ENCODE results near the gene RPLP1. TPM values are rescaled to one million over a fixed set of nuclear protein-coding genes. Genes with fewer than 3 reads are reported as not detected.

Gene RPLP1
- total and polyA plus RNA-seq, 9 of the 15 experiments (the other 6 are each of a cell fraction or from before 2014, with no cell fraction given) = 76.3 to 3,053 (median 847) TPM

DNA sequence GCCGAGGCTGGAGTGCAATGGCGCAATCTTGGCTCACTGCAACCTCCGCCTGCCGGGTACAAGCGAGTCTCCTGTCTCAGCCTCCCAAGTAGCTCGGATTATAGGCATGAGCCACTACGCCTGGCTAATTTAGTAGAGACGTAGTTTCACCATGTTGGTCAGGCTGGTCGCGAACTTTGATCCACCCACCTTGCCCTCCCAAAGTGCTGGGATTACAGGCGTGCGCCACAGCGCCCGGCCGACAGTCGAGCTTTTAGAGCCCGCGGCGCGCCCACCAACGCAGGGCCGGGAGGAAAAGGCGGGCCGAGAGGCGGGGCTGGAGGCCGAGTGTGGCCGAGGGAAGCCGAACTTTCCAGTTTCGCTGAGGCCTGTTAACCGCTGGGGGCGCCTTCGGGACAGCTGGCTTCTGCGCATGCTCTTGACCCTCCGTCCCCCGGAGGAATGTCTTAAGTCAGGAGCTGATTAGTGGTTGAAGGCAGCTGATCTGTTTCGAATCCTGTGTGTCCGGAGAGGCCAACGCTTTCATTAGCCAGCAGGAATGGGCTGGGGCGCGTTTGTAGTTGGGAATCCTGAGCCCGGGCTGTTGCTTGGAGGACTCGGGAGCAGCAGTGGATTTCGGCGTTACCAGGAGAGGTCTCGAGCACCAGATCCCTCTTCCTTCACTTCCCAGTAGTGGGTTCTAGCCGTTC, 10.0 kb downstream of the RPLP1 start (continued):
- TF ChIP-seq, protein P1, sequence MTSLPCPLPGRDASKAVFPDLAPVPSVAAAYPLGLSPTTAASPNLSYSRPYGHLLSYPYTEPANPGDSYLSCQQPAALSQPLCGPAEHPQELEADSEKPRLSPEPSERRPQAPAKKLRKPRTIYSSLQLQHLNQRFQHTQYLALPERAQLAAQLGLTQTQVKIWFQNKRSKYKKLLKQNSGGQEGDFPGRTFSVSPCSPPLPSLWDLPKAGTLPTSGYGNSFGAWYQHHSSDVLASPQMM (CRISPR knock-in tag; IDR thresholded peaks at IDR 0.05) = no peak
- no peak for TF ChIP-seq TAF15 (IDR thresholded peaks at IDR 0.05; ENCODE audit: low read depth, low read length)
- TF ChIP-seq ELF1 (tag; IDR thresholded peaks at IDR 0.05) = no peak
- TF ChIP-seq, protein P2, sequence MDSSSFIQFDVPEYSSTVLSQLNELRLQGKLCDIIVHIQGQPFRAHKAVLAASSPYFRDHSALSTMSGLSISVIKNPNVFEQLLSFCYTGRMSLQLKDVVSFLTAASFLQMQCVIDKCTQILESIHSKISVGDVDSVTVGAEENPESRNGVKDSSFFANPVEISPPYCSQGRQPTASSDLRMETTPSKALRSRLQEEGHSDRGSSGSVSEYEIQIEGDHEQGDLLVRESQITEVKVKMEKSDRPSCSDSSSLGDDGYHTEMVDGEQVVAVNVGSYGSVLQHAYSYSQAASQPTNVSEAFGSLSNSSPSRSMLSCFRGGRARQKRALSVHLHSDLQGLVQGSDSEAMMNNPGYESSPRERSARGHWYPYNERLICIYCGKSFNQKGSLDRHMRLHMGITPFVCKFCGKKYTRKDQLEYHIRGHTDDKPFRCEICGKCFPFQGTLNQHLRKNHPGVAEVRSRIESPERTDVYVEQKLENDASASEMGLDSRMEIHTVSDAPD (CRISPR knock-in tag; IDR thresholded peaks at IDR 0.05) = no peak
- peak; percentile 15; the same call in 1 of the 2 replicates for TF ChIP-seq TCF3 (CRISPR knock-in tag; IDR thresholded peaks at IDR 0.05)
- TF ChIP-seq ZZZ3 (IDR thresholded peaks at IDR 0.05) = no peak
- no peak for TF ChIP-seq KLF6 (CRISPR knock-in tag; IDR thresholded peaks at IDR 0.05; ENCODE audit: borderline replicate concordance)
- no peak for TF ChIP-seq FOXJ3 (CRISPR knock-in tag; IDR thresholded peaks at IDR 0.05)
- TF ChIP-seq ZNF282 (CRISPR knock-in tag; IDR thresholded peaks at IDR 0.05) = no peak
- TF ChIP-seq, protein P3, sequence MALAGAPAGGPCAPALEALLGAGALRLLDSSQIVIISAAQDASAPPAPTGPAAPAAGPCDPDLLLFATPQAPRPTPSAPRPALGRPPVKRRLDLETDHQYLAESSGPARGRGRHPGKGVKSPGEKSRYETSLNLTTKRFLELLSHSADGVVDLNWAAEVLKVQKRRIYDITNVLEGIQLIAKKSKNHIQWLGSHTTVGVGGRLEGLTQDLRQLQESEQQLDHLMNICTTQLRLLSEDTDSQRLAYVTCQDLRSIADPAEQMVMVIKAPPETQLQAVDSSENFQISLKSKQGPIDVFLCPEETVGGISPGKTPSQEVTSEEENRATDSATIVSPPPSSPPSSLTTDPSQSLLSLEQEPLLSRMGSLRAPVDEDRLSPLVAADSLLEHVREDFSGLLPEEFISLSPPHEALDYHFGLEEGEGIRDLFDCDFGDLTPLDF (CRISPR knock-in tag; IDR thresholded peaks at IDR 0.05) = no peak
- TF ChIP-seq SETDB1 (IDR thresholded peaks at IDR 0.05; ENCODE audit: low read length) = no peak
- TF ChIP-seq, protein P4, sequence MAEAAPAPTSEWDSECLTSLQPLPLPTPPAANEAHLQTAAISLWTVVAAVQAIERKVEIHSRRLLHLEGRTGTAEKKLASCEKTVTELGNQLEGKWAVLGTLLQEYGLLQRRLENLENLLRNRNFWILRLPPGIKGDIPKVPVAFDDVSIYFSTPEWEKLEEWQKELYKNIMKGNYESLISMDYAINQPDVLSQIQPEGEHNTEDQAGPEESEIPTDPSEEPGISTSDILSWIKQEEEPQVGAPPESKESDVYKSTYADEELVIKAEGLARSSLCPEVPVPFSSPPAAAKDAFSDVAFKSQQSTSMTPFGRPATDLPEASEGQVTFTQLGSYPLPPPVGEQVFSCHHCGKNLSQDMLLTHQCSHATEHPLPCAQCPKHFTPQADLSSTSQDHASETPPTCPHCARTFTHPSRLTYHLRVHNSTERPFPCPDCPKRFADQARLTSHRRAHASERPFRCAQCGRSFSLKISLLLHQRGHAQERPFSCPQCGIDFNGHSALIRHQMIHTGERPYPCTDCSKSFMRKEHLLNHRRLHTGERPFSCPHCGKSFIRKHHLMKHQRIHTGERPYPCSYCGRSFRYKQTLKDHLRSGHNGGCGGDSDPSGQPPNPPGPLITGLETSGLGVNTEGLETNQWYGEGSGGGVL (CRISPR knock-in tag; IDR thresholded peaks at IDR 0.05) = no peak
- TF ChIP-seq ZNF583 (CRISPR knock-in tag; IDR thresholded peaks at IDR 0.05) = no peak
- TF ChIP-seq, protein P5, sequence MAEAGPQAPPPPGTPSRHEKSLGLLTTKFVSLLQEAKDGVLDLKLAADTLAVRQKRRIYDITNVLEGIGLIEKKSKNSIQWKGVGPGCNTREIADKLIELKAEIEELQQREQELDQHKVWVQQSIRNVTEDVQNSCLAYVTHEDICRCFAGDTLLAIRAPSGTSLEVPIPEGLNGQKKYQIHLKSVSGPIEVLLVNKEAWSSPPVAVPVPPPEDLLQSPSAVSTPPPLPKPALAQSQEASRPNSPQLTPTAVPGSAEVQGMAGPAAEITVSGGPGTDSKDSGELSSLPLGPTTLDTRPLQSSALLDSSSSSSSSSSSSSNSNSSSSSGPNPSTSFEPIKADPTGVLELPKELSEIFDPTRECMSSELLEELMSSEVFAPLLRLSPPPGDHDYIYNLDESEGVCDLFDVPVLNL (CRISPR knock-in tag; IDR thresholded peaks at IDR 0.05; ENCODE audit: low read depth) = no peak
- TF ChIP-seq CCAR2 (IDR thresholded peaks at IDR 0.05; ENCODE audit: low read depth, low read length) = no peak
- TF ChIP-seq CXXC5 (CRISPR knock-in tag; IDR thresholded peaks at IDR 0.05) = peak; percentile 71
- TF ChIP-seq SLC30A9 (CRISPR knock-in tag; IDR thresholded peaks at IDR 0.05) = no peak
- TF ChIP-seq ZFP1 (CRISPR knock-in tag; IDR thresholded peaks at IDR 0.05) = no peak
- TF ChIP-seq SMARCA4 (IDR thresholded peaks at IDR 0.05) = peak; percentile 12; the same call in 1 of the 2 replicates
- TF ChIP-seq, protein P6, sequence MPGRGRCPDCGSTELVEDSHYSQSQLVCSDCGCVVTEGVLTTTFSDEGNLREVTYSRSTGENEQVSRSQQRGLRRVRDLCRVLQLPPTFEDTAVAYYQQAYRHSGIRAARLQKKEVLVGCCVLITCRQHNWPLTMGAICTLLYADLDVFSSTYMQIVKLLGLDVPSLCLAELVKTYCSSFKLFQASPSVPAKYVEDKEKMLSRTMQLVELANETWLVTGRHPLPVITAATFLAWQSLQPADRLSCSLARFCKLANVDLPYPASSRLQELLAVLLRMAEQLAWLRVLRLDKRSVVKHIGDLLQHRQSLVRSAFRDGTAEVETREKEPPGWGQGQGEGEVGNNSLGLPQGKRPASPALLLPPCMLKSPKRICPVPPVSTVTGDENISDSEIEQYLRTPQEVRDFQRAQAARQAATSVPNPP (IDR thresholded peaks at IDR 0.05; ENCODE audit: borderline replicate concordance, insufficient read depth, insufficient read length) = no peak
- TF ChIP-seq SMAD4 (CRISPR knock-in tag; conservative IDR thresholded peaks at IDR 0.05) = 0 out of 2 replicates have a peak, but pooled peaks have one; percentile 45
- peak; percentile 67; the same call in 1 of the 2 replicates for TF ChIP-seq ZNF589 (CRISPR knock-in tag; IDR thresholded peaks at IDR 0.05; ENCODE audit: low read depth)

Data from K562 (cell line).